Activated CD4-positive, alpha-beta T cell treated with anti-CD3 and anti-CD28 coated beads, Interleukin-10, Interleukin-2, amounts not matched to agents 100 ng/mL and 50 ng/mL, durations not matched to agents 16 hours and 8 hours (primary cell): ENCODE results near the gene KLF9.

Experiments used
- DNase-seq: peaks from one replicate; pipeline ENCODE4 v3.0.0-alpha.2; 2020

KLF9 gene

GRCh38 chr9:70413799-70414775 lies at the start of gene KLF9:
TSS of gene KLF9 (minus strand) at chr9:70414657. CDS start at chr9:70413363, 1,294 bp downstream.
- peak; percentile 96 for DNase-seq

- no peak for DNase-seq
Measured at GRCh38 chr9:70463877-70464276, 49.4 kb upstream of the KLF9 start.

GRCh38 chr9:70462300-70462699 lies 47.8 kb upstream of the KLF9 start:
- no peak for DNase-seq

GRCh38 chr9:70457235-70457634 lies 42.8 kb upstream of the KLF9 start:
- no peak for DNase-seq

- DNase-seq = no peak
Measured at GRCh38 chr9:70455993-70456704, 41.7 kb upstream of the KLF9 start.

GRCh38 chr9:70452365-70452764 lies 37.9 kb upstream of the KLF9 start:
- no peak for DNase-seq

GRCh38 chr9:70451765-70452164 lies 37.3 kb upstream of the KLF9 start:
- no peak for DNase-seq

- no peak for DNase-seq
Measured at GRCh38 chr9:70450738-70451137, 36.3 kb upstream of the KLF9 start.

- DNase-seq = no peak
Measured at GRCh38 chr9:70449461-70449860, 35.0 kb upstream of the KLF9 start.

- DNase-seq = no peak
Measured at GRCh38 chr9:70448919-70449318, 34.5 kb upstream of the KLF9 start.

GRCh38 chr9:70444904-70445303 lies 30.4 kb upstream of the KLF9 start:
- no peak for DNase-seq

GRCh38 chr9:70442328-70442848 lies 27.9 kb upstream of the KLF9 start:
- no peak for DNase-seq

GRCh38 chr9:70441622-70442021 lies 27.2 kb upstream of the KLF9 start:
- no peak for DNase-seq

- no peak for DNase-seq
Measured at GRCh38 chr9:70439991-70440706, 25.7 kb upstream of the KLF9 start.

- peak; percentile 14 for DNase-seq
Measured at GRCh38 chr9:70438341-70438928, 24.0 kb upstream of the KLF9 start.

- no peak for DNase-seq
Measured at GRCh38 chr9:70435948-70436347, 21.5 kb upstream of the KLF9 start.

- DNase-seq = no peak
Measured at GRCh38 chr9:70429899-70430298, 15.4 kb upstream of the KLF9 start.

GRCh38 chr9:70428781-70429180 lies 14.3 kb upstream of the KLF9 start:
- no peak for DNase-seq

- no peak for DNase-seq
Measured at GRCh38 chr9:70427161-70427945, 12.9 kb upstream of the KLF9 start.

GRCh38 chr9:70425192-70425591 lies 10.7 kb upstream of the KLF9 start:
- no peak for DNase-seq

GRCh38 chr9:70422371-70423043 lies 8.1 kb upstream of the KLF9 start:
- no peak for DNase-seq
